Heart right ventricle (tissue), 16 donors: ENCODE results near the gene CPSF2. TPM values are rescaled to one million over a fixed set of nuclear protein-coding genes. Genes with fewer than 3 reads are reported as not detected.
"Not testable (repeated sequence)": the region's sequence is repeated elsewhere in the genome, so short reads cannot be mapped to it uniquely, and the experiment has no call there.

Experiments used
- ATAC-seq, 8 donors: fragments of 200-7000 bp; cut with Tn5 transposase; one replicate each; pipeline ENCODE4 v1.9.1; 2020; ENCODE audit warnings: mild to moderate bottlenecking in 8 of 8, moderate library complexity in 8 of 8, moderate number of reproducible peaks in 1 of 8
- DNase-seq, 2 donors: peaks; one replicate each; pipeline ENCODE4 v3.0.0-alpha.2; 2020
- H3K27ac ChIP-seq, 10 donors: fragments of 200-600 bp; sonication (generic) in 2 of 10; one replicate each; pipeline versions ENCODE4 v1.5.0 to v1.8.0; 2020 to 2022; ENCODE audit warnings: mild to moderate bottlenecking in 3 of 10
- H3K27me3 ChIP-seq, 7 donors: fragments of 200-600 bp; one replicate each; pipeline ENCODE4 v1.8.0; 2021 to 2022; ENCODE audit warnings: mild to moderate bottlenecking in 2 of 7
- H3K36me3 ChIP-seq, 9 donors: fragments of 200-600 bp; sonication (generic) in 1 of 9; one replicate each; pipeline versions ENCODE4 v1.5.0 to v1.8.0; 2020 to 2022; ENCODE audit warnings: mild to moderate bottlenecking in 2 of 9
- H3K4me1 ChIP-seq, 9 donors: fragments of 200-600 bp; sonication (generic) in 1 of 9; one replicate each; pipeline versions ENCODE4 v1.5.0 to v1.8.0; 2020 to 2022; ENCODE audit warnings: mild to moderate bottlenecking in 4 of 9
- H3K4me3 ChIP-seq, 10 donors: fragments of 200-600 bp; sonication (generic) in 2 of 10; one replicate each; pipeline versions ENCODE4 v1.5.0 to v1.8.0; 2020 to 2022; ENCODE audit warnings: mild to moderate bottlenecking in 7 of 10, moderate library complexity in 2 of 10
- H3K9me3 ChIP-seq, 11 donors: fragments of 200-600 bp in 10 of 11; sonication (generic) in 2 of 11; one replicate each; pipeline versions ENCODE4 v1.5.0 to v1.8.0; 2013 to 2022; ENCODE audit warnings: mild to moderate bottlenecking in 2 of 11, control low read depth in 1 of 11, moderate library complexity in 1 of 11
- WGBS, 2 donors: extraction: QIAGEN DNeasy Blood & Tissue Kit; methylation state at CpG; one replicate each; pipeline ENCODE4 v1.1.7; 2013; ENCODE audit warnings: inconsistent platforms in 1 of 2; 5-methylcytosine and 5-hydroxymethylcytosine counted together
- intact Hi-C, 10 donors: fragments of 100-400 bp; cut with DNase I; formaldehyde crosslinking; loops; one replicate each; pipeline versions ENCODE4 v1.11.1 to v1.14.2; 2022
- polyA plus RNA-seq, 2 donors: library from polyadenylated mRNA; stranded (reverse); fragments of 200-250 nt; gene quantifications; one replicate each; pipeline ENCODE4 v1.2.3, GENCODE V29; 2013
- total RNA-seq, 10 donors: library from RNA; stranded (reverse); fragmentation: NEBNext Ultra II Directional in 3 of 10; extraction: Animal tissue kit (Norgen Biotek cat#: 25700) in 3 of 10; gene quantifications; one replicate each; pipeline versions ENCODE4 v1.2.1 to v1.2.4, GENCODE V29; 2021 to 2023
- TF ChIP-seq, protein P1 (sequence below), 9 donors: fragments of 200-600 bp; sonication (generic) in 2 of 9; IDR thresholded peaks; one replicate each; pipeline versions ENCODE4 v1.5.0 to v1.8.0; 2021 to 2022; ENCODE audit warnings: antibody characterized with exemption in 9 of 9, mild to moderate bottlenecking in 5 of 9, moderate library complexity in 1 of 9
- donor health status: Arrhythmogenic right ventricular cardiomyopathy.
- donor health status: ischemic (EF 13 %, LVEDD 7.1; RV severe dilation, severe dysfunction).
- donor health status: healthy with polysubstance abuse.
- donor health status: DM: no; HTN: yes; CAD: no.
- donor health status: DM: no; HTN: no; CAD: no.
- donor health status: ischemic (EF 25% LVEDD 6.9; RV normal size, moderate dysfunction).
- donor health status: ischemic (EF 25% LVEDD 5.7; RV mildly dilated, moderate dysfunction).
- donor health status: healthy.
- donor health status: DM: yes; HTN: yes; CAD: no.
- donor health status: Ischemic cardiomyopathy.
- donor health status: ischemic (EF 35%, LVEDD 5.7; RV mildly dilated, moderate dysfunction).
- donor health status: nonischemic (EF 11% LVEDD 7.7; RV severe dilation, severe dysfunction).
- donor health status: DM: yes; HTN: yes; CAD: no.
- donor health status: PGD.
- donor health status: ischemic (EF 29% LVEDD 5.4; RV normal size, mild dysfunction).
- donor health status: nonischemic (EF 23%, LVEDD 6.1; RV moderate dilation, normal function).

Gene CPSF2
- total and polyA plus RNA-seq, 12 donors, result 4.8 to 50.3 (median 42.0) TPM

DNA sequence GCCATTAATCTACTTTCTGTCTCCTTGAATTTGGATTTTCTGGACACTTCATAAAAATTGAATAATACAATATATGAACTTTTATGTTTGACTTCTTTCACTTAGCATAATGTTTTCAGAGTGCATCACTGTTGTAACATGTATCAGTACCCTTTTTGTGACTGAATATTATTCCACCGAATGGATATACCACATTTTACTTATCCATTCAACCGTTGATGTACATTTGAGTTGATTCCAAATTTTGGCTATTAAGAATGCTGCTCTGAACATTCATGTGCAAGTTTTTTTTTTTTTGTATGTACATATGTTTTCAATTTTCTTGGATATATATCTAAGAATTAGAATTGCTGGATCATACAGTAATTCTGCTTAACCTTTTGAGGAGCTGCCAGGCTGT, 43.2 kb downstream of the CPSF2 start:
- Histone ChIP-seq H3K9me3 (peaks cover 0 to 18% (median 0%) of the 10 kb centered on the region in 11 donors), H3K4me3 (no peak overlapping the region), H3K27me3 (no peaks in the 10 kb centered on the region), H3K27ac (no peak overlapping the region), H3K36me3 (peaks cover 0 to 85% (median 52%) of the 10 kb centered on the region in 9 donors), H3K4me1 (peaks cover 0 to 11% (median 0%) of the 10 kb centered on the region in 9 donors)
- 94% methylated on average over 2 of the region's 2 CpGs for WGBS, 2 donors
- DNase-seq (no peak), ATAC-seq (no peak)
- intact Hi-C loops, result no loop called here
- TF ChIP-seq, protein P1, sequence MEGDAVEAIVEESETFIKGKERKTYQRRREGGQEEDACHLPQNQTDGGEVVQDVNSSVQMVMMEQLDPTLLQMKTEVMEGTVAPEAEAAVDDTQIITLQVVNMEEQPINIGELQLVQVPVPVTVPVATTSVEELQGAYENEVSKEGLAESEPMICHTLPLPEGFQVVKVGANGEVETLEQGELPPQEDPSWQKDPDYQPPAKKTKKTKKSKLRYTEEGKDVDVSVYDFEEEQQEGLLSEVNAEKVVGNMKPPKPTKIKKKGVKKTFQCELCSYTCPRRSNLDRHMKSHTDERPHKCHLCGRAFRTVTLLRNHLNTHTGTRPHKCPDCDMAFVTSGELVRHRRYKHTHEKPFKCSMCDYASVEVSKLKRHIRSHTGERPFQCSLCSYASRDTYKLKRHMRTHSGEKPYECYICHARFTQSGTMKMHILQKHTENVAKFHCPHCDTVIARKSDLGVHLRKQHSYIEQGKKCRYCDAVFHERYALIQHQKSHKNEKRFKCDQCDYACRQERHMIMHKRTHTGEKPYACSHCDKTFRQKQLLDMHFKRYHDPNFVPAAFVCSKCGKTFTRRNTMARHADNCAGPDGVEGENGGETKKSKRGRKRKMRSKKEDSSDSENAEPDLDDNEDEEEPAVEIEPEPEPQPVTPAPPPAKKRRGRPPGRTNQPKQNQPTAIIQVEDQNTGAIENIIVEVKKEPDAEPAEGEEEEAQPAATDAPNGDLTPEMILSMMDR (IDR thresholded peaks at IDR 0.05), result no peak

DNA sequence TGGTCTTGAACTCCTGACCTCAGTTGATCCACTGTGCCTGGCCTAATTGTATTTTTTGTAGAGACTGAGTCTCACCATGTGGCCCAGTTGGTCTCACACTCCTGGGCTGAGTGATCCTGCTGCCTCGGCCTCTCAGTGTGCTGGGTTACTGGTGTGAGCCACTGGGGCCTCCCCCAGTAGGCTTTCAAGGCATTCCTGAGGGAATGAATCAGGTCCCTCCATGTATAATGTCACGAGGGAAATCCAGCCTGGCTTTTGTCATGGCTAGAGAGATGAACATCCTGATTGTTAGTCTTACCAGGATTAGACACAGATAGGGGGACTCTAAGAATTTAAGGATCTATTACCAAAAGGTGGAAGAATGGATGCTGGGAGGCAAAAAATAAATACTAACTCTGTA, 51.9 kb downstream of the CPSF2 start:
- TF ChIP-seq, protein P1 (IDR thresholded peaks at IDR 0.05), result no peak
- Histone ChIP-seq H3K9me3 (no peaks in the 10 kb centered on the region), H3K4me3 (no peak overlapping the region), H3K27me3 (no peaks in the 10 kb centered on the region), H3K4me1 (no peaks in the 10 kb centered on the region), H3K27ac (no peak overlapping the region), H3K36me3 (peaks cover 0 to 17% (median 0%) of the 10 kb centered on the region in 9 donors)
- intact Hi-C loops, result no loop called here
- DNase-seq (no peak), ATAC-seq (no peak)
- 71 to 77% methylated on average over 2 of the region's 2 CpGs for WGBS, 2 donors

DNA sequence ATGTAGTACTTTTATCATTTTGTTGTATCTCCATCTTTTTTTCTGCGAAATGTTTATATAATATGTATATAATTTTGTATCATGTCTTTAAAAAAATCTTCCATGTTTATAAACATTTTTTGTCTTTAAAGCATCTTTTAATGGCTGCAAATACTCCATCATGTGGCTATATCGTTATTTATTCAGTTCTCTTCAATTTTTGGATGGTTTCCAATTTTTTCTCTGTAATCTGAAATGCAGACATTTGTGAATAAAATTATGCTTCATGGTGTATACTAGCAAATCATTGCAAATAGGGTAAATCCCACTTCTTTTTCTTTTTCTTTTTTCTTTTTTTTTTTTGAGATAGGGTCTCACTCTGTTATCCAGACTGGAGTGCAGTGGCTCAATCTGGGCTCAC, 54.0 kb downstream of the CPSF2 start:
- intact Hi-C loops, result no loop called here
- 63 to 67% methylated on average over 2 of the region's 2 CpGs for WGBS, 2 donors
- no peak for ATAC-seq

DNA sequence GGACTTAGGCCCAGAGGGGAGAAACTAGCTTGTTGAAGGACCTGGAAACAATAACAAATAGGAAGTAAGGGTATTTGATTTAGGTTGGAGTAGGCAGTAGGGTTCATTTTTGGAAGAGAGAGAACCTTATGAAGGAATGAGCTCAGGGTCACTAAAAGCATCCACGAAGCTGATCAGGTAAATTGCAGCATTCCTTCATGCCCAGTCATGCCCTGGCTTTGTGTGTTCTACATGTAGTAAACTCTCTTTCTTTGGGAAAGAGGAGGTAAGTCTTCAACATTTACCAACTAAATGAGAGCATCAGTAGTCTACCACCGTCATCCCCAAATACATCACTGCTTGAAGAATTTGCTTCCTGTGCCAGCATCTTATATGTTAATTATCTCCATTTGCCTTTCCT, 54.7 kb downstream of the CPSF2 start:
- TF ChIP-seq, protein P1 (IDR thresholded peaks at IDR 0.05), result no peak
- 68 to 74% methylated on average over 2 of the region's 2 CpGs for WGBS, 2 donors
- Histone ChIP-seq H3K4me1 (no peaks in the 10 kb centered on the region), H3K36me3 (peaks cover 0 to 5% (median 0%) of the 10 kb centered on the region in 9 donors), H3K27me3 (no peaks in the 10 kb centered on the region), H3K9me3 (no peaks in the 10 kb centered on the region), H3K4me3 (no peak overlapping the region), H3K27ac (no peak overlapping the region)
- ATAC-seq, result no peak
- intact Hi-C loops, result no loop called here
- no peak for DNase-seq

More for the DNA sequence above, 54.0 kb downstream of the CPSF2 start:
- H3K4me1 ChIP-seq, result no peaks in the 10 kb centered on the region
- H3K9me3 ChIP-seq, result no peaks in the 10 kb centered on the region
- peaks cover 0 to 5% (median 0%) of the 10 kb centered on the region in 9 donors for H3K36me3 ChIP-seq
- no peaks in the 10 kb centered on the region for H3K27me3 ChIP-seq
- H3K4me3 ChIP-seq, result no peak overlapping the region
- H3K27ac ChIP-seq, result no peak overlapping the region
- DNase-seq, result no peak
- TF ChIP-seq, protein P1 (IDR thresholded peaks at IDR 0.05), result no peak

DNA sequence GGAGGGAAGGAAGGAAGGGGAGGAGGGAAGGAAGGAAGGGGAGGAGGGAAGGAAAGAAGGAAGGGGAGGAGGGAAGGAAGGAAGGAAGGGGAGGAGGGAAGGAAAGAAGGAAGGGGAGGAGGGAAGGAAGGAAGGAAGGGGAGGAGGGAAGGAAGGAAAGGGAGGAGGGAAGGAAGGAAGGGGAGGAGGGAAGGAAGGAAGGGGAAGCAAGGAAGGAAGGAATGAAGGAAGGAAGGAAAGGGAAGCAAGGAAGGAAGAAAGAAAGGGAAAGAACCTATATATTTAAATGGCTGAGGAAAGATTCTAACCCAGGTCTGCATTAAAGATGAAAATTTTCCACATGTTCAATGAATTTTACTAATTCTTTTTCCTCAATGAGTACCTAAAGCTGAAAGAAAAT, 57.4 kb downstream of the CPSF2 start:
- intact Hi-C loops, H3K27ac ChIP-seq, H3K9me3 ChIP-seq, ATAC-seq, H3K4me1 ChIP-seq, H3K4me3 ChIP-seq, DNase-seq, H3K36me3 ChIP-seq, H3K27me3 ChIP-seq: not testable (repeated sequence)
